DMS53 treated with DMSO at 0.1 percent for 48 hours (cell line): ENCODE measurements around the gene ZMYND8.
A peak's percentile ranks its signal among the peaks of the same experiment; 100 is the strongest.
"Not testable (repeated sequence)": the region's sequence is repeated elsewhere in the genome, so short reads cannot be mapped to it uniquely, and the experiment has no call there.

Experiments used
- DNase-seq: peaks from one replicate; lab custom pipeline; 2025; ENCODE audit not compliant: unreplicated experiment; lab: John Stamatoyannopoulos, UW

ZMYND8 gene

DNA sequence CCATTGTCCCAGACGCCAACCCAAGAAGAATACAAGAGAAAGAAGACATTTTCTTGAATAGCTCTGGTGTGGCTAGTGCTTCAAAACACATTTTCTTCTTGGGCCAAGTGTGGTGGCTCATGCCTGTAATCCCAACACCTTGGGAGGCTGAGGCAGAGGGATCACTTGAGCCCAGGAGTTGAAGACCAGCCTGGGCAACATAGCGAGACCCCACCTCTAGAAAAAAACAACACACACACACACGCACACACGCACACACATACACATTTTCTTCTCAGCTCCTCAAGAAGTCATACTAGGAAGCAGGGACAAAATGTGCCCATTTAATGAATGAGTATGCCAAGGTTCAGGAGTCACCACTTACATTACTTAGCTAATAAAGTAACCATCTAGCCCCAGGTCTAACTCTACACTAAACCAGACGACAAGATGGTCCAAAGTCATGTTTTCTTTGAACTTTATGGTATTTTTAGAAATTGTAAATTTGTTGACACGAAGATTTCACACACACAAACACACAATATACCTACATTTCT is 68.8 kb downstream of the ZMYND8 start:
- no peak for DNase-seq

DNA sequence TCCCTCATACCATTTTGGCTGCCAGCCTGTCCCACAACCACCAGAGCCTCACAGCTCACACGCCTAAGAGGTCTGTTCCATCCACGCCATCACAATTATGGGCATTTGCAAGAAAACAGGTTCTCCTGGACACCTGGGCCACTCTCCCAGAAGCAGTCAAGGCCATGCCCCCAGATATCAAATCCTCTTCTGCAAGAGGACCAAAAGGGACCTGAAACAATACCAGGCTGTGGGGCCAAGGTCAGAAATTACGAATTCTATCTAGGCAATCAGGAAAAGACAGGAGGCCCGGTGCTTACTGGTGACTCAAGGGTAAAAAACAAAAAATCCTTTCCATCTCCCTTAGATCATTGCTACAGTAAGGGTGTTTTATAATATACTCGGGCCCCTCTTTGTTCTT is 69.8 kb downstream of the ZMYND8 start:
- no peak for DNase-seq

DNA sequence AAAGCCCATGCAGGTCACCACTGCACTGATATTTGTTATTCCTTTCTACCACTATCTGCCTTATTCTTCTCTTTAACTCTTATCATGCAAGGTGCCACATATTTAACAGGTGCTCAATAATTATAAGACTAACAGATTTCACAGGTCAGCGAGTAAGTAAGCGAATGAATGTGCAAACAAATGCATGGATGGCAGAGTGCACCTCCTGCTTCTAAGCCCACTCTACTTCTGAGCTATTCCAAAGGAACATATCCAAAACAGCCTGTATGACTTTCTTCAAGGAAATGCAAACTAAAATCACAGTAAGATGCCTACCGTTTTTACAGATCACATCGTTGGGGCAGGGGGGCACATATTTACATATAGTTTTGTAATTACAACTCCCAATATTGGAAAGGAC is 71.3 kb downstream of the ZMYND8 start:
- DNase-seq: no peak

DNA sequence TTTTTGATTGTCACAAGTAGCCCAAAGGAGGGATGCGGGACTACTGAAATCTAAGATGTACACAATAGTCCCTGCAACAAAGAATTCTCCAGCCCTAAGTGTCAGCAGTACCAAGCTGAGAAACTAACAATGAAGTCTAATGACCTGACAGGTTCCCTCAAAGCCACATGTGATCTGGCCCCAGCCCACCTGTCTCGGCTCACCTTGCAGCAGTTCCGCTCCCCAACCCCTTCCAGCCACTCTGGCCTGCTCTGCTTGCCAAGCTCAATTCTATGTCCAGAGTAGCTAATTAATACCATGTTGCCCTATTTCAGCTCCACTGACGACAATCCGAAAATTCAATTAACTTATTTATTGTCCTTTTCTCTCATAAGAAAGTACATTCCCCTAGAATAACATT is 72.1 kb downstream of the ZMYND8 start:
- DNase-seq: no peak

DNA sequence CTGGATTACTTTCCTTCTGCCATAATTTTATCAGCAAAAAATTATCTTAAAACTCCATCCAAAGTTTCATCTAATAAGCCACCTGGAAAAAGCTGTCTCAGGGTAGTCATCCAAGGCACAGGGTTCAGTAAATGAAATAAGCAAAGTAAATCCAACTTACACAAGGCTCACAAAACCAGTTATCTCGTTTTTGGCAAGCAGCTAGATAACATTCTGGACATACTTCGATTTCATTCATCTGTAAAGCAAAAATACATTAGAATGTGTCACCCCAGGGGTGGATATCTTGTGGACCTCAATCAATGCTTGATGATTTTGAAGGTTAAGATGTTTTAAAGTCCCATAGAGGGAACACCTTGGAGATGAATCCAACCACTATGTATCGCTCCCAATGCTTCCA is 73.1 kb downstream of the ZMYND8 start:
- no peak for DNase-seq

DNA sequence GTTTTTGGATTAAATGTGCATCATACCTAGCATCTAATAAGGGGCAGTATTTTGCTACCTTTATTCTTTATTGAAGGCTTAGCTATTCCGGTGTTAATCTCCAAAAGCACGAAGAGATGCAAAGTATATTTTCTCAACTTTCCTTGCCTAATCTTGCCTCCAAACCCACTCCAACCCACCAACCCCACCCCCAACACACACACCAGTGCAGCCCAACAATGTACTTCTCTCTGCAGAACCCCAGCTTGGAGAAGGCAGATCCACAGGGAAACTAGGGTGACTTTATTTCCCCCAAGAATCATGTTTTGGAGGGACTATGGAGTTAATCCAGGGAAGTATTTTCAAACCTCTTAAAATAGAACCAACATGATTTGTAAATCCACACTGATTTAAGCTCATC is 73.6 kb downstream of the ZMYND8 start:
- no peak for DNase-seq

DNA sequence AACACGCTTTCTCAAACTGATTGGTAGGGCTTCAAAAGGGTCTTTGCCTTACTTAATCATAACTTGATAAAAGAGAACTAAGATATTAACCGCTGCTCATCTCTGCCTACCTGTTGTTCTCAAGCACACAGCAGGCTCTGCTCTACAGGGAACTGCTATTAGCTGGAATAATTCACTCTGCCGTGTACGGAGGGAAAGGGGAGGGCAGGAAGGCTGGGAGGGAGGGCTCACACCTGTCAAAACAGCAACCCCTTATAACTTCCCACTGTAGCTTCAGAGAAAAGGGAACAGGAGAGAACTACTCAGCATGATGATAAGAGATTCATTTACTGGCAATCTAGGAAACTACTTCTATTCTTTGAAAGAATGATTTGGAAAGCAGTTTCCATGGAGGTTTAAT is 75.1 kb downstream of the ZMYND8 start:
- DNase-seq: no peak

DNA sequence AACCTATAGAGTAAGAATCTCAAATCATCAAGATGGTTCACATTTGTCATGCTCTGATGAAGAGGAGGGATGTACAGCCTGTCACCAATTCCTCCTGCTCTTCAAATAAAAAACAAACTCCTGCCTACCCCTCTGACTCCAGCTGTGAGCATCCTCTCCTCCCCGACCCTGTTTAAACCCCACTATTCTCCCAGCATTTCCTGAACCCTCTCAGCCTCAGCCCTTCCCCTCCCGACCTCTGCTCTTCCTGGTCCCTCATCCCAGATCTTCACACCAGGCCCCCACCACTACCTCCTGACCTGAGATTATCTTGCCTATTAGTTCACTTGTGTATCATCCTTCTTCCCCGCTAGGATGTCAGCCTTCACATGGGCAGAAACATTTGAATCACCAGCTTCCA is 75.8 kb downstream of the ZMYND8 start:
- no peak for DNase-seq

DNA sequence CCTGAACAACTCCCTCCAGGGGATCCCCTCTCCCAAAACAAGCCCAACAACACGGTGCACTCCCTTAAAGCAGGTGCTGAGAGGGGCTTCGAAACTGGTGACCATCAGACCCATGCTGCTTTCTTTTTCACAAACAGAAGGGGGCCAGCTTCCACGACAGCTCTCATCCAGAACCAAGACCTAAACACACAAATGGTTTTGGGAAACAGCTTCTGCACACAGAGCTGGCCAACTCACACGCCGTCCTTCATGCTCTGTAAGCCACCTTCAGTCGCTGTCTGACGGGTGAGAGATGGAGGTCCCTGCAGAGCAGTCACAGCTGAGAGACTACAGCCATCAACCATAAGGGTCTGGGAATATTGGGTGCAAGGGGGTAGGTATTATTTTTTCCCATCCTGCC is 76.3 kb downstream of the ZMYND8 start:
- DNase-seq: no peak

DNA sequence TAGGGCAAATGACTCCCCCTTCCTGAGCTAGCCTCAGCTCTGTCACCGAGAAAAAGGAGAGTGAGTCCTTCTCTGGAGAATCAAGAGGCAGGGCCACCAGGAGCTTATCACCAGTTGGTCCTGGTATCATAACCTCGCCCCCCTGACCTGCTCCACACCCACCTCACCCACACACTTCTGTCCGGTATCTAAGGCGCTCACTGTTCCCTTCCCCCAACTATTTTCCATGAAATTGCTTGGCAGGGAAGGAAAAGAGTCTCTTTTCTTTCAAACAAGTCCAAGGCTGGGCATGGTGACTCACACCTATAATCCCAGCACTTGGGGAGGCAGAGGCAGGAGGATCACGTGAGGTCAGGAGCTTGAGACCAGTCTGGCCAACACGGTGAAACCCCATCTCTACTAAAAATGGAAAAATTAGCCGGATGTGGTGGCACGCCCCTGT is 77.6 kb downstream of the ZMYND8 start:
- no peak for DNase-seq

DNA sequence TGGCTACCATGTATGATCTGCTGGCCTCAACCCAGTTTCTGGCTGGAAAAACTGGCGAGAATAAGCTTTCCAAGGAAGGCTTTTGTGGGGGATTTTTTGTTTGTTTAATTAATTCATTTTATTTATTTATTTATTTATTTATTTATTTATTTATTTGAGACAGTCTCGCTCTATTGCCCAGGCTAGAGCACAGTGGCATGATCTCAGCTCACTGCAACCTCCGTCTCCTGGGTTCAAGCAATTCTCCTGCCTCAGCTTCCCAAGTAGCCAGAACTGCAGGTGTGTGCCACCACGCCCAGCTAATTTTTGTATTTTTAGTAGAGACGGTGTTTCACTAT is 79.0 kb downstream of the ZMYND8 start:
- not testable (repeated sequence) for DNase-seq

DNA sequence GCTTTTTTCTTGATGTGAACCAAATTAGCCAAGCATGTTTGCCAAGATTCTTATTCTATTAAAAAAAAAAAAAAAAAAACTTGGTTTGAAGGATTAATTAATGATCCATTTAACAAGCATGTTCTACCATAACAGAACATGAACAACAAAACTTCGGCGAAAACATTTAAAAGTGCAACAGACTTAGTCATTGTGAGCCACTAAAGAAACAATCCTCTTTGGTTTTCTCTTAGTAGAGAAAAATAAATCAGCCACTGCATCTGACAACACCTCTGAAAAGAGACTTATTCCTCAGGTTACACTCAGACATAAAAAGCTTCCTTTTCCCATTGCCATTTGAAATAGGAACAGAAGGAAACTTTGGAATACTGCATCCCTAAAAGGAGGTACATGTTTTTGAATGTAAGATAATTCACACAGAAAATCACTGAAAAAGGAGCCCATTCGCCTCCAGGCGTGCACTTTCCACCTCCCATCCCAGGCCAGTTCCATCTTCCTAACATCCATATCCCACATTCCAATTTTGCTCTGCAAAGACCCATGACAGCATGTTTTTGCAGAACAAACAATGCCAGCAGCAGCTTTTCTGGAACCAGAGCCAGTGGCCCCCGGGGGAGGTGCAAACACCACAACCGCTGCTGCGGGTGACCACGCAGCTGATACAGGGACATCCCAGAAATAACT is 79.5 kb downstream of the ZMYND8 start:
- no peak for DNase-seq

DNA sequence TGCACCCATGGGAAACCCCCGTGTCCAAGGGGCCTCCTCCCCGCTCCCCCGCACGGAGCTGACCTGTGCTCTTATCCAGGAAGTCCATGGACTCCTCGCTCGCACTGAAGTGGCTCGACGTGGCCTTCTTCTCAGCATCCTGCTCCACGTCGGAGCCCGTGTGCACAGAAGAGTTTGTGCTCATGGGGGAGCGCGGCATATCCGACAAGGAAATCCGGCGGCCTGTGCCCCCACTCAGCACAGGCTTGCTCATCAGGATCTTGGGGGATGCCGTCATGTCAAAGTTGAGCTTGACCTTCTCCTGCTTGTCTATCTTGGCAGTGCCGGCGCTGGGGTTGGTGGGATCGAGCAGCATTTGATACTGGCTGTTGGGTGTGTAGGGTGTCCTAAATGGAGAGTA is 80.2 kb downstream of the ZMYND8 start:
- DNase-seq: no peak

DNA sequence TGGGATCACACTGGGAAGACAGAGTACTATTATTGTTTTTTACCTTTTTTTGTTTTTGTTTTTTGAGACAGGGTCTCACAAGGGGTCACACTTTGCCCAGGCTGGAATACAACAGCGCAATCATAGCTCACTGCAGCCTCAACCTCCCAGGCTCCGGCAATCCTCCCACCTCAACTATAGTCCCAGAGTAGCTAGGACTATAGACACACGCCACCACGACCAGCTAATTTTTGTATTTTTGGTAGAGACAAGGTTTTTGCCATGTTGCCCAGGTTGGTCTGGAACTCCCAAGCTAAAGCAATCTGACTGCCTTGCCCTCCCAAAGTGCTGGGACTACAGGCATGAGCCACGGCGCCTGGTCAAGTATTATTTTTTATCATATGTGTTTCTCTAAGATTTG is 81.0 kb downstream of the ZMYND8 start:
- DNase-seq: no peak

DNA sequence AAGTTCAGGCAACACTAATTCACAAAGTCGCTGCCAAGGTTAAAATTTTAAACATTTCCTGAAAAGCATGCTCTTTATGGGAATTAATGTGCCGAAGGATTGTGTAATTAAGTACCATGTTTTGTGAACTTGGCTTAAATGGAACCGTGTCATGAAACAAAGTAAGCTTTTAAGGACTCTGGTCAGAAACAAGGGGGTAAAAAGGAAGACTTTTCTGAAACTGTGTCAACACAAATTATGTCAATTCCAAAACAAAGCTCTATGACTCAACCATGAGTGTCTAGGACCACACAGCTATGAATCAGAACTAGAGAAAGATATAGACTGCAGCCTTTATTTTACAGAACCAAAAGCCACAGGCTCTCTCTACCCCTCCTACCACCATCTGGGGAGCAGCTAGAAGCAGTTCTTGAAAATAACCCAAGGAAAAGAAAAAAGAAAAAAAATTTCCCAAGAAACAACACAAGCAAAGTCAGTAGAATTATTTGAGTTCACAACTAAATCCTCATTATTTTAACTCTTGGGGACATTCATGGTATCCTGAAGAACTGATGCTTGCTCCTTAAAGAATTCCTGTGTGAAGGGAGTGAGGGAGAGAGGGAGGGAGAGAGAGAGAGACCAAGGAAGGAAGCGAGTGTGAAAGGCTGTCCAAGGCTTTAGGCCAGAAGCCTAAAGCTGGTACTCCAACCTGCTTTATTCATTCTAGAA is 81.9 kb downstream of the ZMYND8 start:
- peak; percentile 60 for DNase-seq

DNA sequence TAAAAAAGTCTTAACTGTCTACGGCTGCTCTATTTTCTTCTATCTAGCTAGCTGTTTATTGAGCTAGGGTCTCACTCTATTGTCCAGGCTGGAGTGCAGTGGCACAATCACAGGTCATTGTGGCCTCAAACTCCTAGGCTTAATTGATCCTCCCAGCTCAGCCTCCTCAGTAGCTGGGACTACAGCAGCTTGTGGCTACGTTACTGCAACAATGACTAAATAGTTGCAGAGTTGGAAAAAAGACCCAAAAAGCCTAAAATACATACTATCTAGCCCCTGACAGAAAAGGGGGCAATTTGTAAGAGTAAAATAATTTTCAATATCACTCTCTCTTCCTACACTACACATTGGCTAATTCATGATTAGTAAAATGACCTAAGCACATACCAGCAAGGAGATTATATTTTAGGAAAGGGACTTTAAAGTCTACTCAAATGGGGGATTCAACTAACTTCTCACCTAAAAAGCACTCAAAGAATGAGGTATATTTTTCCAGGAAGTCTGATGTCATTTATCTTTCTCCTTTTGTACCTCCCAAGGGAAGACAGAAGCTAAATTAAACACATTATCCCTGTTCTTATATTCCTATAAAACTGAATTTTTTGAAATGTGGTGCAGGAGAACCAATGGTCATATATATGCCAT is 82.8 kb downstream of the ZMYND8 start:
- DNase-seq: no peak

DNA sequence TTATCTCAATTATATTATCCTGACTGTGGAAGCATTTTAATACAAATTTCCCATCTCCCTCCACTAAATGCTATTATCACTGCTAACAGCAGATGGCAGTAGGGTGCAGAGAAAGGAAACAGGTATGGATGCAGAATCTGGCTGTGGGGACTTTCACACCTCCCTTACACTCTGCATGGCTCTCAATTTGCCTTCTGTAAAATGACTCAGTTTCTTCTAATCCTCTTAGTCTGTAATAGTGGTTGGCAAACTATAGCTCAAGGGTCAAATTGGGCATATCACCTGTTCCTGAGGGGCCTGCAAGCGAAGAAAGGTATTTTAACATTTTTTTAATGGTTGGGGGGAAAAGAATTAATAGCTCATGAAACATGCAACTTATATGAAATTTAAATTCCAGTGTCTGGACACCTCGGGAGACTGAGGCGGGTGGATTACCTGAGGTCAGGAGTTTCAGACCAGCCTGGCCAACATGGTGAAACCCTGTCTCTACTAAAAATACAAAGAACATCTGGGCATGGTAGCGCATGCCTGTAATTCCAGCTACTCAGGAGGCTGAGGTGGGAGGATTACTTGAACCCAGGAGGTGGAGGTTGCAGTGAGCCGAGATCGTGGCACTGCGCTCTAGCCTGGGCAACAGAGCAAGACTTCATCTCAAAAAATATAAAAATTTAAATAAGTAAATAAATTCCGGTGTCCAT is 83.5 kb downstream of the ZMYND8 start:
- peak; percentile 66 for DNase-seq

DNA sequence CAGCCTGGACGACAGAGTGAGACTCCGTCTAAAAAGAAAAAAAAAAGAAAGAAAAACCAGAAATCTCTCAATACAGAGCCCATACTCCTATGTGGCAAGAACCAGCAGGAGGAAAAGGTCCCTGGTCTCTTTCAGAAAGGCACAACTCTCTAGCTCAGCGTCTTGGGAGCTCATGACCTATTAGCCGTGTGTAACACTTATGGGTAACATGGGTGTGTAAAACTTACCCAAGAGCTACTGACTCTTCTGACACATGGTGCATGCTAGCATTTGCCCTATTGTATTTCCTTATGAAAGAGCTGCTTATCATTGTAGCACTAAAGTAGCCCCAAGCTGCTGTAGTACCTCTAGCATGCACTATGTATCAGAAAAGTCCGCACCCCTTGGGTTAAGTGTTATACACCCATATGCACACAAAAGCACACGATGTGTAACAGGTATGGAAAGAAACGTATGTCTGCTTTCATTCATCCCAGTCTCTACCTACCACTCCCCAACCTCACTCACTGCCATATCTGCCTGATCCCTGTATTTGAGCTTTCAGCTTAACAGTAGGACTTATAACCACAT is 85.4 kb downstream of the ZMYND8 start:
- no peak for DNase-seq

DNA sequence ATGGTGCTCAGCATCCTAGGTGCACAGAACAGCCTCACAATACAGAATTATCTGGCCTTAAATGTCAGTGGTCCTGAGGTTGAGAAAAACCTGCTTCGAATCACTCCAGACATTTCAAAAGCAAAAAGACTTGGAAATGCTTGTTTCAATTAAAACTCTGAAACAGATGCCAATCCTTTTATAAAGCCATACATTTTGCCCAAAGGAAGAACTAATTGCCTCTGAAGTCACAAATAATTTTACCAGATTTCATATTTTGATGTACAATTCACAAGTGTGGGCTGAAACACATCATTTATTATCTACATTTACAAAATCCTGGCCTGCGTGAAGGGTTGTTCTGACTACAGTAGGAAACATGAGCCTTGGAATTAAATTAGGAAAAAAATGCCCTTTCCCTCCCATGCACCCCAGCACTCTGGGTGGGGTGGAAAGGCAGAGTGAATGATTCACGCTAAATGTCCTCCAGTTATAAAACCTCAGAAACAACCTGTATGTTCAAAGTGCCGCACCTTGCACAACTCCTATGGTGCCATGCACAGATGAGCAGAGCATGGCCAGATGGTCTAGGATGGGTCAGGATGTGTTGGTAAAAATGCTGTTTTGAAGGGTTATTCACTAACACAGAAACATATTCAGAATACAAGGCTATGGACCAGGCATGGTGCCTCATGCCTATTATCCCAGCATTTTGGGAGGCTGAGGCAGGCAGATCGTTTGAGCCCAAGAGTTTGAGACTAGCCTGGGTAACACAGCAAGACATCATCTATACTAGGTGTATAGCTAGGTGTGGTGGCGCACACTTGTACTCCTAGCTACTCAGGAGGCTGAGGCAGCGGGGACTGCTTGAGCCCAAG is 87.0 kb downstream of the ZMYND8 start:
- no peak for DNase-seq

DNA sequence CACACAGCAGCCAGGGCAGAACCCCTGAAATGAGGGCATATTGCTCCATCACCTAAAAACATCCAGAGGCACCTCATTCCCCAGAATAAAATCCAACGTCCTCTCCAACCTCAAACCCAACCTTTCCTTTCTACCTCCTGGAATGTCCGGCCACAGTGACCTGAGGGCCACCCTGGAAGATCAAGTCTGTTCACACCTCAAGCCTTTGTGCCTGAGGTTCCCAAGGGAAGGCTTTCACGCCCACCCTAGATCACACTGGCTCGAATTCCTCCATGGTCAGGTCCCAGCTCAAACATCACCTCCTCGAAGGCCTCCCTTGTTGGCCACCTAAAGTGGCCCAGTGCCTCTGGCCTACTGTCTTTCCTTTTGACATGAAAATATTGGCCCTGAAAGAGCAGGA is 88.9 kb downstream of the ZMYND8 start:
- DNase-seq: no peak
